NCI-H526 (cell line): ENCODE results near the gene SUN5.

Source experiments
- DNase-seq, 2 experiments: peaks; one replicate each; lab custom pipeline; 2025; lab: John Stamatoyannopoulos, UW

SUN5 gene

DNA sequence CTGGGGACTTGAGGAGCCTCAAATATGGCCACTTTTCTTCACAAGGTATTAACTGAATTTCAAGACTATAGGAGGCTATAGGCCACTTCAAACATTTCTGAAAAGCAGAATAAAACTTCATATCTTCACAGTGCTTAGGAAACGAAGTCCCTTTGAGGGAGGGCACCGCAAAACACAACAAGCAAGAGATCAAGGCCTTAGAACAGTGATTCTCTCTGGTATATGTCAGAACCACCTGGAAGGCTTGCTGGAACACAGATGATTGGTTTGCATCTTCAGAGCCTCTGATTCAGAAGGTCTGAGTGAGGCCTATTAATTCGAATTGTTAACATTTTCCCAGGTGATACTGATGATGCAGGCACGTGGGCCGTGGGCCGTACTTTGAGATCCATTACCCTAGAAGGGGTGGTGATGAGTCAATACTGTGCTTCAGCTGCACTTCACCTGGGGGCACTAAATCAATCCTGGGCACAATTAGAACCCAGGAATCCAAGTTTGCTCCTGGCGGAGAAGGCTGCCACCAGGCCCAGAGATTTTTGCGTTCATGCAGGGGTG lies 10.7 kb downstream of the SUN5 start:
- no peak for DNase-seq

DNA sequence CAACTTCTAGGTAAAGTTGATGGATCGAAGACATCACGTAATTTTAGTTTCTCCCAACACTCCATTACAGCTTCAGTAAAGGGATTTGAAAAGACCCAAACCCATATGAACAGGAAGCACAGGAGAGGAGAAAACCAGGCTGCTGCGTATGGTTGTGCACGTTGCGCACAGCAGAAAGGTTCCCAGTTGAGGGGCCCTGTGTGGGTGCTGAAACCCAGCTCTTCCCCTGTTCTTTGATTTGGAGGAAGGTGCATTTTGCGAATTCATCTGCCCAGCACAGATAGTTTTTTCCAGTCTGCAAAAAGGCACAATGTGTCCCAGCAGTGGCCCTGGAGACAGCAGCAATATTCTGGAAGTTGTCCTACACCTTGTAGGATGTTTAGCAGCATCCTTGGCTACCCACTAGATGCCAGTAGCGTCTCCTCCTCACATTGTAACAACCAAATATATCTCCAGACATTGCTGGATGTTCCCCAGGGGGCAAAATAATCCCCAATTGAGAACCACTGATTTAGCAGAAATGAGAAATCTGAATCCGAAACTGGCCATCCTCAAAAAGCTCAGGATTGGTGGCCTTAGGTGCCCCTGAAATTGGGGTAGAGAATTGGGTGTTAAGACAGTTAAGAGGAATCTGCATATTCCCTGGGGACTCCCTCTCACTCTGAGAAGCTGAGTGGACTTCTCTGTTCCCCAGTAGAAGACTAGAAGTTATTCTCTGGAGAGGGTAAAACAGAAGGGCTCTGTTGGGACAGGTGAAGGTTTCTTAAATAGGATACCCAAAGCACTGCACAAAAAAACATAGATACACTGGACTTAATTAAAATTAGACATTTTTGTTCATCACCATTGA lies 12.2 kb downstream of the SUN5 start:
- DNase-seq: no peak

DNA sequence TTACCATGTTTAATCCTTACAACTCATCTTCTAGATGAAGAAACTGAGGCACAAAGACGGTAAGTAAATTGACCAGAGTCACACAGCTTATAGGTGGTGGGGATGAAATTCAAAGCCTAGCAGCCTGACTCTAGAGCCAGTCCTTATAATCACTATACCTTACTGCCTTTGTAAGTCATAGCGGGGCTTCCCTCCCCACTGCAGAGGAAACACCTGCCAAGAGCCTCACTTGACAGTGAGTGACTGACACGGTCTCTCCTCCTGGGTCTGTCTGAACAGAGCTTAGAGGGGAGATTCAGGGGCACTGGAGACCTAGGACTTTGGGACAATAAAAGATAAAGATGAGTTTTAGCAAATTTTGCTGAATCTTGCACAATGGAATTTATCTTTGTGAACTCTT lies 12.8 kb downstream of the SUN5 start:
- DNase-seq: no peak

DNA sequence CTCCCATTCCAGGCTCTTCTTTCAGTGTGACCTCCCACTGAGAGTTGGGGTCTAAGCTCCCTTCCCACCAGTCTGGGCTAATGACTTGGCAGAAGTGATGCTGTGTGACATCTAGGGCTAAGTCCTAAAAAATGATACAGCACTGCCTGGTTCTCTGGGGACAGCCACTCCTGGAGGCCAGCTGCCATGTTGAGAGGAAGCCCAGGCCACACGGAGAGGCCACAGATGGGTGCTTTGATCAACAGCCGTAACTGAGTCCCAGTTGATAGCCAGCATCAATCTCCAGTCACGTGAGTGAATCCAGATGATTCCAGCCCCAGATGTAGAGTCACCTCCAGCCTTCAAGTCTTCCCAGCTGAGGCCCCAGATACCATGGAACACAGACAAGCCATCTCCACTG lies 13.8 kb downstream of the SUN5 start:
- DNase-seq: no peak

DNA sequence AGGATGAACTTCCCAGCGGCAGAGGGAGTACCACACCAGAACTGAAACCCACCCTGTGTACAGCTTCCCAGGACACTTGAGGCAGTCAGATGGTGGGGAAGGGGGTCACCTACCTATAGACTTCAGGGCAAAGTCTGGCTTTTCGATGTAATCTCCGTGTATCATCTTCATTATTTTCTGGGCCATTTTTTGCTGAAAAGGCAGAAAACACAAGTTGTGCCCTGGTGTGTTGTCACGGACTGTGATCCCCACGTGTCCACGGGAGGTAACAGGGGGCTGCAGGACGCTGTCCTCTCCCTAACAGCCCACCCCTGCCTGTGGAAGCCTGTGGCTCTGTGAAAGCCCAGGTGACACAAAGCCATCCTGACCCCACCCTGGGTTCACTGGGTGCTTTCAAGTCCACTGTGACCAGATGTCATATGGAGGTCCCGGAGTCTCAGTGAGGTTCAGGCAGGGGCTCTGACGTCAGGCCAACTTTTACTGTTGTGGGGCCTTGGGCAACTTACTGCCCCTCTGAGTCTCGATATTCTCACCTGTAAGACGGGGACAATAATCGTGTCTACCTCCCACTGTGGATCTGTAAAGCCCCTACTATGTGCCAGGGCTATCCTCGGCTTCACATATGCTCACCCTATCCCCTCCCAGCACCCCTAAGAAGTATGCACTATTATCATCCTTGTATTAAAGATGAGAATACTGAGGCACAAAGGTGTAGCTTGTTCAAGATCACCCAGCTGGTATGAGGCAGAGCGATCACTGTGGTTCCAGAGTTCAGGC lies 14.5 kb downstream of the SUN5 start:
- no peak for DNase-seq

DNA sequence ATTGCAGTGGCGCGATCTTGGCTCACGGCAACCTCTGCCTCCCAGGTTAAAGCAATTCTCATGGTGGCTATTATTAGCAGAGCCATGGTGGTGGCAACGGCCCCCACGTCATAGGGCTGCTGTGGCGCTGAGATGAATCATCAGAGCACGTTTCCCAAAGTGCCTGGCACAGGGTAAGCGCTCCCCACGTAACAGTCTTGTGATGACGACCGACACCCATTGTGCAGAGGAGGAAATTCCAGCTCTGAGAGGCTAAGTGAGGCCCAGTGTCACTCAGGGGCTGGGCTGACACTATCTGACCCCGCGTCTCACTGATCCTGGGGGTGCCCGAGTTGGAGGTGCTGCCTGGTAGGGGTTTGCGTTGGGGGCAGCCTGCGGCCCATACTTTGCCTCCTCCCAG lies 16.2 kb downstream of the SUN5 start:
- DNase-seq: no peak

DNA sequence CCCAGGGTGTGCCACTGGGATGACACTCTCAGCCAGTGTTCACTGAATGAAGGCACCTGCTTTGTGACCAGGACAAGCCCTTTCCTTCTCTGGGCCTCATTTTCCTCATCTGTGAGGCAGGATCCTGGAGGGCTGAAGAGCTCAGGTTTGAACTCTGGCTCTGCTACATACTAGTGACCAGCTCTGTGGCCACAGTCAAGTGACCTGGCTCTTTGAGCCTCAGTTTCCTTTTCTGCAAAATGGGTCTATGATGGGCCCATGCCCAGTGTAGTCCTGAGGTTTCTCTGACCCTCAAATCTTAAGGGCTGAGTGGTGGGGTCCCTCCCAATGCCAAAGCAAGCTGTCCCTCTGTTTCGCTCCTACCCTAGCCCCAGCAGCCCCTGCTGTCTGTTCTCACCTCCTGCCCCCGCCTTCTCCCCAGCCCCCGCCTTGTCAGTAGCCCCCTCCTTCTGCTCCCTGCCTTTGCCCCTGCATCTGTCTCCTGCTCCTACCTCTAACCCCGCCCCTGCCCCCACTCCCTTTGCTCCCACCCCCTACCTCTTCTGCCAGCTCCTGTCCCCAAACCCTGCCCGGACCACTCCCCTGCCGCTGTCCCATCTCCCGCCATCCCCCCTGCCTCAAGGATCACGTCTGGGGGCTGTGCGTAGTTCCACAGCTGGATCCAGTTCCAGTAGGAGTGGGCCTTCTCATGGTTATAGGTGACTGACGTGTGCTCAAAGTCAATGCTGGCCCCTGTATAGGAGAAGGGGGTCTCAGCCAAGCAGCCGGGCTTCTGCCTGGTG lies 17.0 kb downstream of the SUN5 start:
- DNase-seq: no peak

DNA sequence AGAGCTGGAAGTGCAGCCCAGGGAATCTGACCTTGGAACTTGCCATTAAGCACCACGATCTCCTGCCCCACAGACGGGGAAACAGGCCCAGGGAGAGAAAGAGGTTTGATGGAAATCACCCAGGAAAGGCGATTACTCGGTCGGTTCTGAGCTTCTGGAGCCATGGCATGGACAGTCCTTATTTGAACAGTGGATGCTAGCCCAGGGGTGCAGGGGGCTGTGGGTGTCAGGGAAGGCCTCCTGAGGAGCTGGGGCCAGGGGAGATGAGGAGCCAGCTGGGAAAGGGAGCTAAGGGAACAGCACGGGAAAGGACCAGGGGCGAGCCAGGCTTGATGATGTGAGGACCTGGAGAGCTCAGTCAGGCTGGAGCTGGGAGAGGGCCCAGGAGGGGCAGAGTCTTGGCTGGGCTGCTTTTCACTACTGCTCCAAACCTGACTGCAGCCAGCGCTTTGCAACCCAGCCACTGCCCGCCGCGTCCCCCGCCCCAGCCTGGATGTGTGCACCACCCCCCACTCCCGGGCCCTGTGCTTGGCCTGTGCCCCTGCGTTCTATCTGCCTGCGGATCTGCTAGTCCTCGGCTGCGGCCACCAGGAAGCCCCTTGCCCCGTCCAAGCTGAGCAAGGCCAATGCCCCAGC lies 17.8 kb downstream of the SUN5 start:
- DNase-seq: no peak

DNA sequence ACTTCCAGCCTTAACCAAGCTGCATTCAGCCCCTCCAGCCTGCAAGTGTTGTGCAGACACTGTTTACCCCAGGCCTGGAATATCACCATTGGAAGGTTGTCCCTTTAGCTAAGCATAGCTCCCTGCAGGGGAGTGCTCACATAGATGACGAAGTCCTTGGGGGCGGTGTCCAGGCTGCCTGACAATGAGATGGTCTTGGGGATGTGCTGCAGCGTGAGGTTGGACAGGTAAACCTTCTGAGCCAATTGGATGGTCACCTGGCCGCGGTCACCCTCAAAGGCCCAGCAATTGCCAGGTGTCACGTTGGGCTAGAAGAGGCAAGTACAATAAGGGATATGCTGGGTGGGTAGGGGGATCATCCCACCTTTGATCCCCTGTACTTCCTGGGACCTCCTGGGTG lies 18.6 kb downstream of the SUN5 start:
- no peak for DNase-seq

DNA sequence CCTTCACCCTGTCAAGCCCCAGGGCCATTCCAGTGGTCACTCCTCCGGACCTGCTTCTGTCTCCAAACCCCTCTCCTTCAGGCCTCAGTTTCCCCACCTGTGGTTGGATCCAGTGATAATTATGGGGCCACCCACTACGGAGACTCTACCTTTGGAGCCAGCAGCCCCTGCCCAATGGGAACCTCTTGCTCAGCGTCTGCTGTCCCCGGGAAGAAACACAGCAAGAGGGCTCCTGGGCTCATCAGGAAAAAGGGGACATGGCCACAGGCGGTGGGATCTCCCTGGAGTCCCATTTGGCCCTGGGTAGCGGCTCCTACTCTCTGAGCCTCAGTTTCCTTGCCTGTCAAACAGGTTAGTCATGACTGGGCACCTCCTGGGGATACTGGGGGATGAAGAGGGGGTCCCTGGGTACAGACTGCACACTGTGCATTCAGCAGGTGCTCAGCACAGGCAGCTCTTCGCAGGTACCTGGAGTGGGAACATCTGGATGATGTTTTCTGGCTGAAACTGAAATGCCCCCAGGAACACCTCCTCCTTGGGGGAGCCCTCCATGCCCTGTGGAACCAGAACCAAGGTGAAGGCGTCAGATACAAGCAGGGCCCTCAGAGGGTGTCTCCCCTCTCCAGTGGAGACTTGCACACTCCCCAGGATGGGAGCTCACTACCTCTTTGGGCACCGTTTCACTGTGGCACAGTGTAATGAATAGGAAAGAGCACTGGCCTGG lies 19.4 kb downstream of the SUN5 start:
- DNase-seq: no peak

DNA sequence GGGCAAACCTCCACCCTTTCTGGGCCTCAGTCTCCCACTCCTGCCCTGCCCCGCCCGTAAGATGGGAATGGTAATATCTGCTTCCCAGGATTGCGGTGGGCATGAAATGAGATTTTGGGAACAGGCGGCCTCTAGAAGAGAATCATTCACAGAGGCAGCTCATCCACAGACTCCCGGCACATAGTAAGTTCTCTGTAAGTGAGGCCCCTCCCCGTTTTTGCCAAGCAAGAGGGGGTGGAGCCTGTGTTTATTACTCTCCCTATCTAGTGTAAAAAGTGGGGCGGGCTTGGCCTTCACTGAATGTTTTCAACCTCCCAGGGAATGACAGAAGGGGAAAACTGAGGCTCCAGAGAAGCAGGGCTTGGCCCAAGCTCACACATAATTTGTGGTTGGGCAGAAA lies 20.0 kb downstream of the SUN5 start:
- peak in 1 of 2 experiments; percentile 49 for DNase-seq

DNA sequence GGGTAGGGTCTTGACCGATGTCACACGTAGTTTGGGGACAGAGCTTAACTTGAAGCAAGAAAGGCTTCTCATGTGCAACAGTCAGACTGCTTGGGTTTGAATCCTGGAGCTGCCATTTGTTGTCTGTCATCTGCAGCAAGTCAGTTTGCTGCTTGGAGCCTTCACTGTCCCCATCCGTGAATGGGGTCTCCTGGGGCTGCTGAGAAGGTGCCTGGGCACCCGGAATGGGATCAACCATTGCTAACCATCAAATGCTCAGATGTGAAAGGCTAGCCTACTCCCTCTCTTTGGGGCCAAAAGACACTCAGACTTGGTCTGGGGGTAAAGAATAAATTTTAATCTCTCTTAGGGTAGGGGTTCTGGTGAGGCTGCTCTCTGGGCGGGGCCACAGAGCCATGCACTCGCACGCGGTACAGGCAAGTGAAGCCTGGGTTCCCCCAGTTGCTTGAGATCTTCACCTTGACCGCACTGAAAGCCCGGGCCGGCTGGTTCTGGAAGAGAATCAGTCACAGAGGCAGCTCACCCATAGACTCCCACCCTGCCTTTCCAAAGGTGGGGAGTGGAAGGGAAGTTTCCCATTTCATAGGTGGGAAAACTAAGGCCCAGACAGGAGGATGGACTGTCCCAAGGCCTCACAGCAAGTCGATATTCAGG lies 20.6 kb downstream of the SUN5 start:
- DNase-seq: no peak

DNA sequence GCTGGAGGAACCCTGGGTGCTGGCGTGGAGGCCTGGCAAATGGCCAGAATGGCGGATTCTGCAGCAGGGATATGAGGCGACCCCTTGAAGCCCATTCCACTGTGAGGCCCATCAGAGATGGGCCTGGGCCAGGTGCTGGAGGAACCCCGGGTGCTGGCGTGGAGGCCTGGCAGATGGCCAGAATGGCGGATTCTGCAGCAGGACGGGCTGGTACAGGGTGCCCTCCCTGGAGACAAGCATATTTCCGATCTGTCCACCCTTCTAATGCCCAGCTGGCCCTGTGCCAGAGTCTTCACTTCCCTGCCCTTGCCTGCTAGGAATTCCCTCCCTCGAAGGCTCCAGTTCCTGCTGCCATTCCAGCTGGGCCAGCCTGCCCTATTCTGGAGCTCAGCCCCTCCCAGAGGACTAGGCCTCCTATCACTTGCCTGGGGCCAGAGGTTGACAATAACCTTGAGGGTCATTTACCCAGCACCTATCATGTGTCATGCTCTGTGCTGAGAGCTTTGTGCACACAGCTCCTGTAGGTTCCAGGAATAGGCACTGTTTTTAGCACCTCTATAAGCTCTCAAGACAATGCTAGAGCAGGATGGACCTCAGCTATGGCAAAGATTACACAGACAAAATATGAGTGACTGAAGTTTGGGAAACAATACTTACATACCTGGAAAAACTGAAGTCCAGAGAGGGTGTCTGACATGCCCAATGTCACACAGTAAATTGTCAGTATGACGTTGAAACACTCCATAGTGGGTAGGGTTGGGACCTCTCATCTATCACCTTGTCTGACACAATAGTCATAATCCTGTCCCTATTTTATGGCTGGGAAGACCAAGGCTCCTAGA lies 21.4 kb downstream of the SUN5 start:
- DNase-seq: no peak

DNA sequence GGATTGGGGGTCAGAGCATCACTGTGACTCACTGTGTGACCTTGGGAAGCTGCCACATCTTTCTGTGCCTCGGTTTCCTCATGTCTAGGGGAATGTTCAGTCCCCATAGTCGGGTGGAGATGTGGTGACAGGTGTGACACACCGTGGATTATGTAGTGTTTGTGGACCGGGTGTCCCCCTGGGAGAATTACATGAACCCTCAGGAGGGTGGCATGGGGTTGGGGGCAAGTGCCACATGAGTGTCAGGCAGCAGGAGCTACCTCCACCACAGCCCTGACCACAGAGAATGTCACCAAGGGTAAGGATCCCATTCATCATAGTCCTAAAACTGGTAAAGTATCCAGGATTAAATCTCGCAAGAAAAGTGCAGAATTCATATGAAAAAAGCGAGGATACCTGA lies 23.2 kb downstream of the SUN5 start:
- DNase-seq: no peak

DNA sequence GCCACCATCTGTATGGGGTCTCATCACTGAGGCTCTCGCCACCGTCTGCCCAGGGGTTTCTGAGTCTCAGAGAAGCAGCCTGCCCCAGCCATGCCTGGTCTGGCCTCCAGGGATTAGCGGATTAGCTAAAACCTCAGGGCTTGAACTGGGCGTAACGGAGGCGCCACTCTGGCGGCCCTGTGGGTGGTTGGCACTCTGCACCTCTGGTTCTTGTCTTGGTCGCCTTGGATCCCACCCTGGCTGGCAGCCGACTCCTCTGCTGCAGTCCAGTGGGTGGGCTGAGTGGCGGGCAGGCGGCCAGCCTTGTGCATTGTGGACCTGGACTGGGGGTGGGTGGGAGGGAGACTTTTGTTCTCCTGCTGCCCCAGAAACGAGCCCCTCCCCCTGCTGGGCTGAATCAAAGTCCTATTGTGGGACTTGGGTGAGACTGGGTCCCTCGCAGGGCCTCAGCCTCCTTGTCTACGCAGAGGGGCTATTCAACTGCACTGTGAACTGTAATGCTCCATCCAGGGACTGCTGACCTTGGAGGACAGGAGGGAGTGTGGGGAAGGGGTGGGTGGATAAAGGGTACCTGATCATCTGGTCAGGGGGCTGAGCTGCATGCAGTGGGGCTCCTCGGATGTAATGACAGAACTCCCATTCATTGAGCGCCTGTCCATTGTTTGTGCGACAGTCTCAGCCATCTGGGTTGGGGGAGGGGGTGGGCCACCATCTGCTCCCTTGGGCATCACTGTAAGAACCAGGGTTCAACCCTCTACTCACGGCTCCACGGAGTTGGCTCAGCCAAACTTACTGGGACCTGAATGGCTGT lies 23.9 kb downstream of the SUN5 start:
- no peak for DNase-seq

DNA sequence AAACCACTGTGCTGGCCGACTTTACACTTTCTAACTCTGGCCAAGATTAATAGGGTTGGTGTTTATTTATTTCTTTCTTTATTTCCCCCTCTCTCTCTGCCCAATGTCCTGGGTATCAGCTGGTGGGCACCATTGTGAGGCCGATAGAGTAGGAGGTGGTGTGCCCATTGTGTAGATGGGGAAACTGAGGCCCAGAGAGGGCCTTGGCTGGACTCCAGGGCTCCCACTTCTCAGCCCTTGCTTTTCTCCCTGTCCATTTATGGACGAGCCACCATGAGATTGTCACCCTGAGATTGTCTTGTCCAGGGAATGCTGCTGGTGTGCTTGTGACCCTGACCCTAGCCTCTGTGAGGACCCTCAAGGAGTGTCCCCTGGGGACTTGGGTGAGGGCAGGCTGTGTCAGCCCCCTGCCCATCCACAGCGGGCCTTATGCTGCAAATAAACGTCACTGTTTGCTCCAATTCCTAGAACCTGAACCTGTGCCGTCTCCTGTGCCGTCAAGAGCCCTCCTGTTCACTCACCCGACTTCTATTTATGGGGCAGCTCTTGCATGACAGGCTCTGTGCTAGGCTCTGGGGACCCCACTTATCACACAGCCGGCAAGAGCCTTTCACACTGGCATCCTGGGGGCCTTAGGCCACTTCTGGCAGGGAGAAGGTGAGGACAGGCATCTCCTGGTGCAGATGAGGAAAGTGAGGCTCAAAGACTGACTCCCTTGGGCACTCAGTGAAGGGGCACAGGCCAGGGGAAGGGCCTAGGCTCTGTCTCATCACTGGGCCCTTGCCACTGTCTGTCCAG lies 24.8 kb downstream of the SUN5 start:
- DNase-seq: no peak

DNA sequence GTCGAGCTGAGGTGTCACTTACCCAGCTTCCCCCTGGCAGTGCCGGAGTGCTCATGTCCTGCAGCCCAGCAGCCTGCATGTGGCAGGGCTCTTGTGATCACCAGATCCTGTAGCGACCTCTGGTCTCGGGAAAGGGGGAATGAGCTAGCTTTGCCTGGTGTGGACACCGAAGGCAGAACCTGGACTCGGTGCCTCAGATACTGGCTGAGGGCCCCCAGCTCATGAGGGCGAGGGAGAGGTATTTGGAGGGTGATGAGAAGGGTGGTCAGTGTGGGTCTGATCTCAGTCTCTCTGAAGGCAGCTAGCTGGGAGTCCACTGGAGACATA lies 26.3 kb downstream of the SUN5 start:
- no peak for DNase-seq
